Epidermal melanocyte (primary cell): Measurements from ENCODE around the gene CXCL1.
"Not testable (repeated sequence)": the region's sequence is repeated elsewhere in the genome, so short reads cannot be mapped to it uniquely, and the experiment has no call there.

Experiments
- DNase-seq: peaks from one replicate; pipeline ENCODE4 v3.0.0; 2011; ENCODE audit warnings: low spot score; ENCODE audit not compliant: insufficient read length

CXCL1 gene

GRCh38 chr4:73874386-73874785, 5.2 kb downstream of the CXCL1 start:
- DNase-seq: no peak

GRCh38 chr4:73875401-73875800, 6.2 kb downstream of the CXCL1 start:
- no peak for DNase-seq

GRCh38 chr4:73883306-73883705, 14.1 kb downstream of the CXCL1 start:
- no peak for DNase-seq

DNA sequence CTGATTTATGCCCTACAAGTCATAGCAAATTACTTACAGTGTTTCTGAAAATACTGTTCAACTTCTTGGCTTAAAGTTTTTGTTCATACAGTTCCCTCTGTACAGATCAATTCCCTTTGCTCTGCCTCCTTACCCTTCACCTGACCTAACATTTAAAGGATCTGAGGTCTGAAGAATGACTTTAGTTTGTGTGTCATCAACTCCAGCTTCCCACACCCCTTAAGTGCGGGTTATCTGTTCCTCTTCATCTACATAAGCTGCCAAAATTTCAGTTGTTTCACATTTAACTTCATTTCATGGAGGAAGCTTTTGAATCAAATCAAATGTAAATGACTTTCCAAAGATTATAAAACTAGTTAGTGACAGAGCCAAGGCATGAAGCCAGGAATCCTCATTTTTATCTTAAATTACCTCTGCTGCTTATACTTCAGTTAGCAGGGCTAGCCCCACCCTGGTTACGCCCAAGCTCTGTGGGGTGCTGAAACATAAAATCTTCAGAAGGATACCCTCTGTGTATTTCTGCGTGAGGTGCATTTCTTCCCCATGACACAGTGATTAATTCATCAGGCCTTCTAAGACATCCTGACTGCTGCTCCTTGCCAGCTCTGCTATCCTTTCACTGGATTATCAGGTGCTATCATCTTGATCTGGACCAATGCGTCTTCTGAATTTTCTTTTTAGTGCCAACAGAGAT, 16.5 kb downstream of the CXCL1 start:
- DNase-seq: no peak

- no peak for DNase-seq
Measured at GRCh38 chr4:73891326-73891725, 22.1 kb downstream of the CXCL1 start.

DNA sequence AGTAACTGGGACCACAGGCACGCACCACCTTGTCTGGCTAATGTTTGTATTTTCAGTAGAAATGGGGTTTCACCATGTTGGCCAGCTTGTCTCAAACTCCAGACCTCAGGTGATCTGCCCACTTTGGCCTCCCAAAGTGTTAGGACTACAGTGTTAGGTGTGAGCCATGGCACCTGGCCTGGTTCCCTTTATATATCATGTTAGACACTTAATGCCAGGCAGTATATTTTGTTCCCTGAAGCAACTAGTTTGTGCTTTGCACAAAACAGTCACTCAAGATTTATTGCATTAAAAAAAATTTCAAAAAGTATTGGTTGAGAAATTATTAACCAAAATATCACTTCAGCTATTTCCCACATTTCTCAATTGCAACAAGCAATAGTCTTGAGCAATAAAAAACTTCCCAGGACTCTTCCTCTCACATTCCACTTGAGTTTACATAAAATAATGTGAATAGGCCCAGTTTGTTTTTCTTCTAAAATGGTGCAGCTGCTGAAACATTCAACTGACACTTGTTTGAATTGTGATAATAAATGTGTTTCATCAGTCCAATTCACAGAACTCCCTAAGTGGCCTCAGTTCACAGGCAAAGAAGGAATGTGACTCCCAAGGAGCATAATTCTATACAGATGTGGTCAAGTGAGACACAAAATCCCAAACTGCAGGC, 22.7 kb downstream of the CXCL1 start:
- no peak for DNase-seq

DNA sequence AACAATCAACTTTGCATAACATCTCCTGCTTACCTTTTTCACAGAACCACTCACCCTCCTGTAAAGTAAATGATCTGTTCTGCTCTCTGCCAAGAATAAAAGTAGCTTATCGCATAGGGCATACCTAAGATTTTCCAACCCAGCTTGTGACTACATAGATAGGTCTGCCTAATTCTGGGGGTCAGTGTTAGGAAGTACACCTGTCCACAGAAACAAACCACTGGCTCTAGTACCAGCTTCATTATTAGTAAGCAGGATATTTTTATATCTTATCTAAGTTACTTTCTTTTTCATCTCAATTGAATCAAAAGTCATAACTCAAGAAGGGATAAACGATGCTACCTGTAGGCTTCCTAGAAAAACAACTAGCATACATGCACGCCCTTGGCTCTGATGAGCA, 23.8 kb downstream of the CXCL1 start:
- DNase-seq: no peak

GRCh38 chr4:73894001-73894400, 24.8 kb downstream of the CXCL1 start:
- no peak for DNase-seq

- DNase-seq: no peak
Measured at GRCh38 chr4:73895201-73896175, 26.3 kb downstream of the CXCL1 start.

GRCh38 chr4:73896416-73896815, 27.2 kb downstream of the CXCL1 start:
- no peak for DNase-seq

DNA sequence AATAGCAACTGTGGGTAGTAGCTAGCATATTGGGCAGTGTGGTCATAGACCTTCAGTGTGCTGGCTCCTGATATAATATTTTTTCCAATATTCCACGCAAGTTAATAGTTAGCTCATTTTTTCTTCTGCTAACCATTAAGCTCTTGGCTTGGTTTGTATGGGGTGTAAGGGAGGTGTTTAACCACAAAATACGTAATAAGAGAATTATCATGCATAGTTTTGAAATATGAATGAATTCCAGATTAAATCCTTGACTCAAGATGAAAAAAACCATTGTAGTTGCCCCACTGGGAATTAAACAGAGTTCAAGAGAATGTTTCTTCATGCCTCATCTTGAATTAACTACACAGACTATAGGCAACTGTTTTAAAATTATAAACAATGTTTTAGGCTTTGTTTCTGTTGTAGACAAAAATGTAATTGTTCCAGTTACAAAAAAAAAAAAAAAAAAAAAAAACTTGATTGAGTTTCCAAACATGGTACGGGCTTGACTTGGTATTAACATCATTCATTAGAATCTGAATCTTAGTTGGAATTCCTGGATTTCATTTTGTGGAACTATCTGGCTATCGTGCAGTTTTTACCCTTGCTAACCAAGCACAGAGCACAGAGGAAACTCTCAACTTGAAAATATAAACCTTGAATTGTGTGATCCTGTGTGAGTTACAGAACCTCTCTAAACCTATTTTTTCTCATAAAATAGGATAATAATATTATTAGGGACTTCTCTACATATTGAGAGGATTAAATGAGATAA, 28.4 kb downstream of the CXCL1 start:
- no peak for DNase-seq

DNA sequence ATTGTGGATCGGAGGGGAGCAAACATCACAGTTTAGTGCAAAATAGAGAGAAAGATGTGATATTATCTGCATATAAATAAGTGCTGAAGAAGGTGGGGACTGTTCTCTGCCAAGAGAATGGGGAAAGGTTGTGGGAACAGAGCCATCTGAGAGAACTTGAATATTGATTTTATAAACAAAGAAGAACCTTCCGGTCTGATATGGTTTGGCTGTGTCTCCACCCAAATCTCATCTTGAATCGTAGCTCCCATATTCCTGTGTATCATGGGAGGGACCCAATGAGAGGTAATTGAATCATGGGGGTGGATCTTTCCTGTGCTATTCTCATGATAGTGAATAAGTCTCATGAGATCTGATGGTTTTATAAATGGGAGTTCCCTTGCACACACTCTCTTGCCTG, 30.1 kb downstream of the CXCL1 start:
- not testable (repeated sequence) for DNase-seq

- no peak for DNase-seq
Measured at GRCh38 chr4:73901031-73901430, 31.8 kb downstream of the CXCL1 start.

GRCh38 chr4:73902038-73902637, 32.9 kb downstream of the CXCL1 start:
- no peak for DNase-seq

DNA sequence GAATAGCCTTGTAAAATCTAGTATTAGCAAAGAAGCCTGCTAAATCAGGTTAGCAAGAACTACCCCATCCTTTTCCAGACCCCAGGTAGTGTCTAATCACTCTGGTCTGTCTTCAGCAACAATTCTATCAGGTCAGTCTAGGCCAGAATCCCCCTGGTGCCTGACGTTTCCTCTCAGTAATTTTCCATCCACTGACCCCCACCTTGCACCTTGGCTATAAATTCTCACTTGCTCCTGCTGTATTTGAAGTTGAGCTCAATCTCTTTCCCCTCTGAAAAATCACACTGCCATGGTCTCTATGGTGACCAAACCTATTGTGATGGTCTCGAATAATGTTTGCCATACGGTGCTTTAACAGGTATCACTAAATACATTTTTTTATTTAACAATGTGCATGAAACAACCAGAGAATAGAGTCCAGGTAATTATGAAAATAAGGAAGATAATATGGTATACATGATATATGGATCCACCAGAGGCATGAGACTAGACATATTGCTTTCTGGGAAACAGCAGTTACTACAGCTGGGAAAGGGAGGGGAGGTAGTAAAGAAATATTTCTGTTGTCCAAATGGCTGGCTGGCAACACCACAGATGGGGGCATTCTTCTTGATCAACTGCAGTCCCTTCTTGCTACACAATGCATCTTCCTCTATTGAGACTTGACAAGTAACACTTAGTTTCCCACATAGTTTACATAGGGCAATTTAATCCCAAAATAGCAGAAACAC, 33.8 kb downstream of the CXCL1 start:
- DNase-seq: no peak

GRCh38 chr4:73904491-73904890, 35.3 kb downstream of the CXCL1 start:
- no peak for DNase-seq

DNA sequence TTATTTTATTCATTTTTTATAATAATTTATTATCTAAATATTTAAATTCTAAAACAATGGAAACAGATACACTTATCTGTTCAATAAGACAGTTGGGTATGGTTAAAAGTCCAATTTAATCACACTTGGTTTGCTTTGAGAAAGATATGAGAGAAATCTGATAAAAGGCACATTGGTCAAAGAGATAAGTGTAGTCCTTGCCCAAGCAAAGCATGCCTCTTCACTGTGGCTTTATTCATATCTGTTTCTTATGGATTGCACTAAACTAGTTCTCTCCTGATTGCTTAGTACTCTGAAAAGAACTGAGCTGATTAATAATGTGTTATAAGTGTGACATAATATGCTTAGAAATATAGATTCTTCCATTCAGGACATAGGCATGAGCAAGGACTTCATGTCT, 39.8 kb downstream of the CXCL1 start:
- DNase-seq: no peak

GRCh38 chr4:73911746-73912145, 42.6 kb downstream of the CXCL1 start:
- DNase-seq: no peak

DNA sequence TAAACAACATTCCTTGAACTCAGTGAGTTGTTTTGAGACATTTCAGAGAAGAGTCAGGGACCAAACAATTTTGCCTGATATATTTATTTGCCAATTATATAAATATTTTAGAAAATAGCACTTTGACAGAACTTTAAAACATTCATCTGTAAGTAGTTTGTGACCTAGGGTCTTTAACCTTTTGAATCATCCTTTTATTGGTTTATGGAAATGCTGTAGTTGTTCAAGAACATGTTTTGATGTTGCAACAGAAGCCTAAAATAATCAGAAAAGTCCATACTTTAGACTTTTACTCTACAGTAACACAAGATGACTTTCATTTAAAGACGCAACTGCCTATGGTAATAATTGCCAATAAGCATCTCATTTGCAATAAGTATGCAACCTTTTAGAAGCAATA, 43.0 kb downstream of the CXCL1 start:
- DNase-seq: no peak

DNA sequence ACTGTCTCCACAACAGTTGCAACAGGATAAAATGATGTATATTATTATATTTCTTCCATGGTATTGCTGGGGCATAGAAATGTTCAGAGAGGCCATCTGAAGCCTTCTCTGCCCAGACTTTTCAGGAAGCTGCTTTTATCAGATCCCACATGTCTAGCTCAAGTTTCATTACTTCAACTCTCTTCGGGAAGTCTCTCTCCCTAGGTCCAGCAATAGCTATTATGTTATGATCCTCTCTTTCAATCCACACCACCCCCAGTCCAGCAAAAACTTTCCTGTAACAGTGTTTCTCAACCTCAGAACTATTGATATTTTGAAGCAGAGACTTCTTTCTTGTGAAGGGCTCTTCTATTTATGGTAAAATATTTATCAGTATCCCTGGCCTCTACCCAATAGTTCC, 44.9 kb downstream of the CXCL1 start:
- no peak for DNase-seq
